HCT116 (cell line): Measurements from ENCODE around the gene PACRG. TPM values are rescaled to one million over a fixed set of nuclear protein-coding genes. Genes with fewer than 3 reads are reported as not detected.

ENCODE experiments used
- ATAC-seq: fragments of 200-7000 bp; cut with Tn5 transposase; 2 replicates; pipeline ENCODE4 v1.9.1; 2020; ENCODE audit warnings: mild to moderate bottlenecking, moderate library complexity
- BruUV-seq: library from RNA; stranded (reverse); fragments of 400-500 nt; replicated peaks from 2 replicates; lab custom pipeline; 2021; lab: Mats Ljungman, UMichigan
- CTCF ChIA-PET: fragments of 300-600 bp; sonication (Branson Sonifier 250); formaldehyde crosslinking; loops from one replicate; lab custom pipeline; 2021; ENCODE audit warnings: antibody characterized with exemption; lab: Charles Lee
- POLR2A ChIA-PET: fragments of 300-600, 350-600 bp; sonication (Branson Sonifier 250); formaldehyde crosslinking; loops from one replicate; lab custom pipeline; 2021; ENCODE audit warnings: antibody characterized with exemption; lab: Charles Lee
- RAD21 ChIA-PET, 2 experiments: fragments of 300-600 bp; sonication (Branson Sonifier 250); formaldehyde crosslinking; loops; one replicate each; lab custom pipeline; 2023; ENCODE audit warnings: low total read pairs in 2 of 2; ENCODE audit not compliant: uncharacterized antibody in 2 of 2, unreplicated experiment in 2 of 2, low non-redundant PET in 1 of 2; lab: Charles Lee
- DNase-seq: peaks from one replicate; pipeline ENCODE4 v3.0.0-alpha.2; 2010; ENCODE audit warnings: low read depth, low spot score
- H2AFZ ChIP-seq: fragments of 200-600 bp; shearing (Covaris generic), sonication (generic); 2 replicates; pipeline ENCODE4 v1.6.1; 2017; ENCODE audit warnings: low read depth, mixed run types, mixed read lengths, antibody characterized with exemption, low read length; ENCODE audit not compliant: poor library complexity, severe bottlenecking
- H3K27ac ChIP-seq: 2 replicates; pipeline ENCODE4 v1.5.1; 2012; ENCODE audit warnings: low read depth, low read length
- H3K27me3 ChIP-seq: fragments of 200-600 bp; sonication (generic); 2 replicates; pipeline ENCODE4 v1.6.1; 2016; ENCODE audit warnings: mixed run types, low read length, mixed read lengths; ENCODE audit not compliant: insufficient read depth
- H3K36me3 ChIP-seq, 2 experiments: fragments of 200-500 bp in 1 of 2; fragments of 200-600 bp in 1 of 2; sonication (Bioruptor generic) in 1 of 2; sonication (generic) in 1 of 2; 2 replicates each; pipeline versions ENCODE4 v1.5.1 to v1.6.1; 2014 to 2016; ENCODE audit warnings: low read length in 2 of 2, inconsistent platforms in 1 of 2, mixed read lengths in 1 of 2, mixed run types in 1 of 2; ENCODE audit not compliant: insufficient read depth in 2 of 2, control insufficient read depth in 1 of 2
- H3K4me1 ChIP-seq, 2 experiments: fragments of 200-600 bp in 1 of 2; sonication (generic) in 1 of 2; 2 replicates each; pipeline versions ENCODE4 v1.5.1 to v1.6.1; 2012 to 2017; ENCODE audit warnings: low read length in 2 of 2, inconsistent platforms in 1 of 2, mild to moderate bottlenecking in 1 of 2, mixed read lengths in 1 of 2, mixed run types in 1 of 2, moderate library complexity in 1 of 2; ENCODE audit not compliant: insufficient read depth in 2 of 2, control insufficient read depth in 1 of 2
- H3K4me2 ChIP-seq: fragments of 200-600 bp; sonication (generic); 2 replicates; pipeline ENCODE4 v1.6.1; 2017; ENCODE audit warnings: mixed run types, low read length, mixed read lengths
- H3K4me3 ChIP-seq, 2 experiments: fragments of 200-600 bp in 1 of 2; sonication (generic) in 1 of 2; replicated peaks in 1 of 2; 2 replicates each; pipeline ENCODE4 v1.5.1; 2011 to 2016; ENCODE audit warnings: low read length in 2 of 2, control low read depth in 1 of 2, low read depth in 1 of 2, mild to moderate bottlenecking in 1 of 2, mixed read lengths in 1 of 2, mixed run types in 1 of 2
- H3K79me2 ChIP-seq: fragments of 200-600 bp; sonication (generic); 2 replicates; pipeline ENCODE4 v1.6.1; 2017; ENCODE audit warnings: mild to moderate bottlenecking, mixed run types, low read length, moderate library complexity, mixed read lengths; ENCODE audit not compliant: insufficient read depth
- H3K9ac ChIP-seq: fragments of 200-600 bp; sonication (generic); 2 replicates; pipeline ENCODE4 v1.6.1; 2016; ENCODE audit warnings: low read length, mixed read lengths
- H3K9me2 ChIP-seq: fragments of 200-600 bp; sonication (generic), shearing (Covaris generic); 2 replicates; pipeline ENCODE4 v1.6.1; 2017; ENCODE audit warnings: mixed run types, mild to moderate bottlenecking, moderate library complexity; ENCODE audit not compliant: insufficient read depth
- H3K9me3 ChIP-seq, 2 experiments: fragments of 200-500 bp in 1 of 2; fragments of 200-600 bp in 1 of 2; sonication (Bioruptor generic) in 1 of 2; sonication (generic) in 1 of 2; 2 replicates each; pipeline ENCODE4 v1.6.1; 2014 to 2017; ENCODE audit warnings: low read length in 2 of 2, mixed read lengths in 2 of 2, inconsistent platforms in 1 of 2, low read depth in 1 of 2, mild to moderate bottlenecking in 1 of 2, mixed run types in 1 of 2, moderate library complexity in 1 of 2; ENCODE audit not compliant: control insufficient read depth in 1 of 2, insufficient read depth in 1 of 2
- H4K20me1 ChIP-seq: fragments of 200-600 bp; sonication (generic), shearing (Covaris generic); 2 replicates; pipeline ENCODE4 v1.6.1; 2017; ENCODE audit warnings: mixed run types, mild to moderate bottlenecking, moderate library complexity; ENCODE audit not compliant: insufficient read depth
- ATF3 ChIP-seq: IDR thresholded peaks from 2 replicates; pipeline ENCODE4 v1.6.1; 2012
- EGR1 ChIP-seq: IDR thresholded peaks from 2 replicates; pipeline ENCODE4 v1.6.1; 2012; ENCODE audit warnings: low read depth
- ELF1 ChIP-seq: IDR thresholded peaks from 2 replicates; pipeline ENCODE4 v1.6.1; 2012; ENCODE audit warnings: low read depth, borderline replicate concordance
- FOSL1 ChIP-seq: IDR thresholded peaks from 2 replicates; pipeline ENCODE4 v1.6.1; 2012; ENCODE audit warnings: low read depth
- POLR2AphosphoS5 ChIP-seq: IDR thresholded peaks from 2 replicates; pipeline ENCODE4 v1.6.1; 2011; ENCODE audit warnings: mild to moderate bottlenecking, low read depth, low read length, moderate library complexity
- RAD21 ChIP-seq: IDR thresholded peaks from 2 replicates; pipeline ENCODE4 v1.6.1; 2012; ENCODE audit warnings: low read depth, mild to moderate bottlenecking
- SRF ChIP-seq: IDR thresholded peaks from 2 replicates; pipeline ENCODE4 v1.6.1; 2012; ENCODE audit warnings: low read depth
- YY1 ChIP-seq: IDR thresholded peaks from 2 replicates; pipeline ENCODE4 v1.6.1; 2011; ENCODE audit warnings: low read length, low read depth, moderate library complexity, mild to moderate bottlenecking; ENCODE audit not compliant: insufficient replicate concordance; ENCODE audit errors: extremely low read depth
- ZBTB33 ChIP-seq: IDR thresholded peaks from 2 replicates; pipeline ENCODE4 v1.6.1; 2011; ENCODE audit warnings: mild to moderate bottlenecking, low read length, moderate library complexity; ENCODE audit not compliant: insufficient replicate concordance; ENCODE audit errors: extremely low read depth
- ZNF274 ChIP-seq: fragments of 200-500 bp; sonication (Bioruptor generic); IDR thresholded peaks from 2 replicates; pipeline ENCODE4 v1.6.1; 2014; ENCODE audit warnings: mild to moderate bottlenecking, low read depth, low read length, inconsistent platforms
- intact Hi-C: fragments of 100-400 bp; cut with micrococcal nuclease; formaldehyde crosslinking; loops from 2 replicates; pipeline ENCODE4 v1.10.0; 2022
- total RNA-seq: library from RNA; stranded (reverse); gene quantifications from one replicate; pipeline ENCODE4 v1.2.1, GENCODE V29; 2021; ENCODE audit not compliant: unreplicated experiment

The PACRG gene
- total RNA-seq, 1 experiment from 2014 or later = 0.71 TPM

- no peaks in the 10 kb centered on the region for H3K36me3 ChIP-seq
- no peak overlapping the region for H3K4me3 ChIP-seq
- no peak overlapping the region for H2AFZ ChIP-seq
- no peak overlapping the region for H3K27ac ChIP-seq
- intact Hi-C loops = no loop called here
- no peaks in the 10 kb centered on the region for H3K9me3 ChIP-seq
- no peaks in the 10 kb centered on the region for H3K27me3 ChIP-seq
- RAD21 ChIA-PET = no interaction called here
- BruUV-seq = no TSS peak
- POLR2A ChIA-PET = no interaction called here
- H3K9ac ChIP-seq = no peak overlapping the region
- no peak overlapping the region for H3K4me2 ChIP-seq
- no peak for DNase-seq
- H4K20me1 ChIP-seq = no peaks in the 10 kb centered on the region
- H3K4me1 ChIP-seq = no peaks in the 10 kb centered on the region
- H3K79me2 ChIP-seq = no peaks in the 10 kb centered on the region
- H3K9me2 ChIP-seq = no peaks in the 10 kb centered on the region
- ATAC-seq = no peak
- TF ChIP-seq YY1 = no peak
- TF ChIP-seq ELF1 = no peak
- no peak for TF ChIP-seq RAD21
- no peak for TF ChIP-seq POLR2AphosphoS5
- TF ChIP-seq ZNF274 = no peak
- no peak for TF ChIP-seq EGR1
- TF ChIP-seq ZBTB33 = no peak
- no peak for TF ChIP-seq FOSL1
- no peak for TF ChIP-seq SRF
- no peak for TF ChIP-seq ATF3
- CTCF ChIA-PET = no interaction called here
Observed at GRCh38 chr6:163285691-163286090, 557.9 kb downstream of the PACRG start.
